Mononuclear cell (primary cell): ENCODE data around the gene PRAME. TPM values are rescaled to one million over a fixed set of nuclear protein-coding genes. Genes with fewer than 3 reads are reported as not detected.
"Not testable (repeated sequence)": the region's sequence is repeated elsewhere in the genome, so short reads cannot be mapped to it uniquely, and the experiment has no call there.

Experiments used
- H3K27me3 ChIP-seq: 2 replicates; pipeline ENCODE4 v1.6.0; 2011; ENCODE audit warnings: low read length, control low read depth; ENCODE audit not compliant: insufficient read depth
- H3K4me1 ChIP-seq: 2 replicates; pipeline ENCODE4 v1.5.1; 2011; ENCODE audit warnings: mild to moderate bottlenecking, low read length, control low read depth; ENCODE audit not compliant: insufficient read depth
- H3K4me3 ChIP-seq: 2 replicates; pipeline ENCODE4 v1.5.1; 2011; ENCODE audit warnings: mild to moderate bottlenecking, low read length, moderate library complexity
- H3K9me3 ChIP-seq: 2 replicates; pipeline ENCODE4 v1.5.1; 2011; ENCODE audit warnings: low read depth, mild to moderate bottlenecking, control low read depth, low read length
- total RNA-seq: library from RNA; depleted of rRNA; stranded (reverse); fragments of >200 nt; gene quantifications from one replicate; pipeline ENCODE4 v1.2.3, GENCODE V29; 2012

The PRAME gene, protein sequence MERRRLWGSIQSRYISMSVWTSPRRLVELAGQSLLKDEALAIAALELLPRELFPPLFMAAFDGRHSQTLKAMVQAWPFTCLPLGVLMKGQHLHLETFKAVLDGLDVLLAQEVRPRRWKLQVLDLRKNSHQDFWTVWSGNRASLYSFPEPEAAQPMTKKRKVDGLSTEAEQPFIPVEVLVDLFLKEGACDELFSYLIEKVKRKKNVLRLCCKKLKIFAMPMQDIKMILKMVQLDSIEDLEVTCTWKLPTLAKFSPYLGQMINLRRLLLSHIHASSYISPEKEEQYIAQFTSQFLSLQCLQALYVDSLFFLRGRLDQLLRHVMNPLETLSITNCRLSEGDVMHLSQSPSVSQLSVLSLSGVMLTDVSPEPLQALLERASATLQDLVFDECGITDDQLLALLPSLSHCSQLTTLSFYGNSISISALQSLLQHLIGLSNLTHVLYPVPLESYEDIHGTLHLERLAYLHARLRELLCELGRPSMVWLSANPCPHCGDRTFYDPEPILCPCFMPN
- not detected for total RNA-seq

DNA sequence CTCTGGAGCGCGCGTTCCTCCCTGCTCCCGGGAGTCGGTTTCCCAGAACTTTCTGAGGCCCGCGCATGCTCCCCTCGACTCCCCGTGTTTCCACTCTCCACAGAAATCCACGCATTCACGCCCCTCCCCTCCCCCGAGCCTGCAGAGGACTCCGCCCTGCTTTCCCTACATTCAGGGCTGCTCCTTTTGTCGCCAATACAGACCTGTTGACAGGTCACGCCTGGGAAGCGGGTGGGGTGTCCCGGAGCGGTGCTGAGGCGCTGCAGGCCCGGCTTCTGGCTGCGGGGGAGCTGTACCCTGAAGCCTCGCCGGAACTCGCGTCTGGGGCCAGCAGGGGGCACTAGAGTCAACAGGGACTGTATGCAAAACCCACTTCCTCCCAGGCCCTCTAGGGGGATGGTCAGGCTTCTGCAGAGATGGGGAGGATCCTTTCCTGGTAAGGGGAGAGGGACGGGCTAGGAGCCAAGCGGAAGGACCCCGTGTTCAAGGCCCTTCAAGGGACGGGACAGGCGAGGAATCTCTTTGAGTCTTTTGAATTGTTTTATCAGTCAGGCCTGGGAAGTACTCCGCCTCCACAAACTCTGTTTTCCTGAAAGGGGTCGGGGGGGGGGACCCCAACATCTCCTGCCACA, at the start of gene PRAME:
Gene PRAME, minus strand, starts transcription at position 294 of the 632 bp plus-strand sequence. CDS start 2,433 bp downstream, outside the sequence.
- no peaks in the 10 kb centered on the region for H3K4me1 ChIP-seq
- H3K27me3 ChIP-seq = no peaks in the 10 kb centered on the region
- no peaks in the 10 kb centered on the region for H3K9me3 ChIP-seq
- H3K4me3 ChIP-seq = no peak within 1 kb of the TSS

DNA sequence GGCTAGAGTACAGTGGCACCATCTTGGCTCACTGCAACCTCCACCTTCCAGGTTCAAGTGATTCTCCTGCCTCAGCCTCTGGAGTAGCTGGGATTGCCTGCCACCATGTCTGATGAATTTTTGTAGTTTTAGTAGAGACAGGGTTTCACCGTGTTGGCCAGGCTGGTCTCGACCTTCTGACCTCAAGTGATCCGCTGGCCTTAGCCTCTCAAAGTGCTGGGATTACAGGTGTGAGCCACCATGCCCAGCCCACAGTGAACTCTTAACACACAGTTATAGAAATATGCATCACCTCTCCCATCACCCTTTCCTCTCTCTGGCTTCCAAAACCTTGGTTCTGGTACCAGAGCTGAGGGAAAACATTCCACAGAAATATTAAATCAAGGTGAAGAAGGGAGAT, 49.0 kb upstream of the PRAME start:
- not testable (repeated sequence) for H3K27me3 ChIP-seq, H3K9me3 ChIP-seq, H3K4me3 ChIP-seq, H3K4me1 ChIP-seq

DNA sequence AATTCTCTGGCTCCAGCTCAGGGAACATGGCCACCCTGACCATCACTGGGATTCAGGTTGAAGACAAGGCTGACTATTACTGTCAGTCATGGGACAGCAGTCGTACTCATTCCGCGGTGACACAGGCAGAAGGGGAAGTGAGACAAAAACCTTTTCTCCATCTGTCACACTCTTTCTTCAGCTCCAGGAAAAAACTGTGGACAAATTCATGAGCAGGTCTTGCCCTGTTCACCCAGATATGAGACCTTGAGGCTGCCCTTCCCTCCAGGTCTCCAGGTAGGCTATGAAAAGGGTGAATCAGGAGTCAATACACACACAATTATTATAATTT, 46.0 kb upstream of the PRAME start:
- no peak overlapping the region for H3K4me3 ChIP-seq
- no peaks in the 10 kb centered on the region for H3K27me3 ChIP-seq
- H3K9me3 ChIP-seq = no peaks in the 10 kb centered on the region
- no peaks in the 10 kb centered on the region for H3K4me1 ChIP-seq

DNA sequence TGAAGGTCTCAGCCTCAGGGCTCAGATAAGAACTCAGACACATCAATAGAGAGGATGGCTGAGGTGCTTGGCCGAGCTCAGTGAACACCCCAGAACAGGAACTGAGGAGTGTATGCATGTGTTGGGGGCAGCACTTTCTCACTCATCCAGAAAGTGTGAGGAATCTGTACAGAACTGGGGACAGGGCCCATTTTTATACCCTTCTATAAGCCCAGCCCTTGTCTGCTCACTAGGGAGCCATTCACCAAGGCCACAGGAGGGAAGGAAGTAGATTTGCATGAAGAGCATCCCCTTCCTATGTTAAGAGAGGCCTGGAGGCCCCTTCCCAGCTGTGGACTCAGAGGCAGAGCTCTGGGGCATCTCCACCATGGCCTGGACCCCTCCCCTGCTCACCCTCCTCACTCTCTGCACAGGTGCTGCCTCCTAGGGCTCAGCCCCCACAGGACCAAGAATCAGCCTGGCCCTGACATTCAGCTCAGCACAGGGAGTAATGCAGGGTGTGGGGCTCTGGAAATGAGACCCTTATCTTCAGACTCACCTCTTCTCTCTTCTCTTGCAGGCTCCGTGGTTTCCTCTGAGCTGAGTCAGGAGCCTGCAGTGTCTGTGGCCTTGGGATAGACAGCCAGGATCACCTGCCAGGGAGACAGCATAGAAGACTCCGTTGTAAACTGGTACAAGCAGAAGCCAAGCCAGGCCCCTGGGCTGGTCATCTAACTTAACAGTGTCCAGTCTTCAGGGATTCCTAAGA, 45.4 kb upstream of the PRAME start:
- no peaks in the 10 kb centered on the region for H3K9me3 ChIP-seq
- H3K27me3 ChIP-seq = no peaks in the 10 kb centered on the region
- H3K4me3 ChIP-seq = no peak overlapping the region
- H3K4me1 ChIP-seq = no peaks in the 10 kb centered on the region

- no peaks in the 10 kb centered on the region for H3K27me3 ChIP-seq
These were observed 44.4 kb upstream of the PRAME start for GRCh38 chr22:22603470-22603947.

DNA sequence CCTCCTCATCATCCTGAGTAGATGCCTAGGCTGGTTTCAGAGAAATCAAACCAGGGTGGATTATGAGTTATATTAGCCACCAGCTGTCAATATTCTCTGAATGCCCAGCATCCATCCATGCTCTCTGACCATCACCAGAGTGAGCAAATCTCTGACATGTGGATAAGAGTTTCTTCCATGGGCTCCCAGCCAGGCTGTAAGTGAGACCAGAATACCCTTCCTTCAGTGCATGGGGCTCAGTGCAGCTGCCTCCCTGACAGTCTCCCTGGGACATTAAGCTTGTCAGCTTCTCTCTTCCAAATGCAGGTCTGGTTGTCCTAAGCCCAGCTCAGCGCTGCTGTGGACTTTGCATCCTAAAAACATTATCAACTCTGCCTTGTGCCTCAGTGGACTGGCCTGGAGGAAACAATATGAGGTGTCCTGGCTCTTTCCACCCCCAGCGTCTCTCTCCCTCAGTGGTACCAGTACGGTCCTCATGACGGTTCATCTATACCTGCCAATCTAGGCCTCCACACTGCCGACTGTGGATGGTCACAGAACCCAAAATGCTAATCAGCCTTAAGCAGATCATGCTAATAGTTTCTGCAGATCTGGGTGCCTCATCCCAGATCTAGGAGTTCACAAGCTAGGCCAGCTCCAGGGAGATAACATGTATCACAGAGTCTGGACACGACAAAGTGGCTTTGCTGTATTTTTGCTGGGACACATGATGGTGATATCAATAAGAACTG, 41.6 kb upstream of the PRAME start:
- Histone ChIP-seq H3K9me3 (no peaks in the 10 kb centered on the region), H3K27me3 (no peaks in the 10 kb centered on the region), H3K4me3 (no peak overlapping the region), H3K4me1 (no peaks in the 10 kb centered on the region)

More at GRCh38 chr22:22603470-22603947, 44.4 kb upstream of the PRAME start:
- H3K9me3 ChIP-seq = no peaks in the 10 kb centered on the region
- H3K4me1 ChIP-seq = no peaks in the 10 kb centered on the region
- no peak overlapping the region for H3K4me3 ChIP-seq

DNA sequence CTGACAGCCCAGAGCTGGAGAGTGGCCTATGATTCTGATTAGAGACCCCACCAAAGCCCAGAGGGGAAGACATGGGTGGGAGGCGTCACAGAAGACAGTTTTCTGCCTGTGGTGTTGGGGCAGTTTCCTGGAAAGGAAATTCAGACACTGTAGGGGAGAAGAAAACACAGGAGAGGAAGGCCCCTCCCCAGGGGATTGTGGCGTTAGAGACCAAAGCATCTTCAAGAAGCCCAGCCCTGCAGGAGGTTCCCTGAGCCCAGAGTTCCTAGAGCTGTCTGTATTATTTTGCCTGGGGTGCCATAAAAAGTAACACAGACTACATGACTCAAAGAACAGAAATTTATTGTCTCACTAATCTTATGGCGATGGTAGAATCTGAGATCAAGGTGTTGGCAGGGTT, 40.2 kb upstream of the PRAME start:
- no peaks in the 10 kb centered on the region for H3K9me3 ChIP-seq
- no peaks in the 10 kb centered on the region for H3K4me1 ChIP-seq
- H3K27me3 ChIP-seq = no peaks in the 10 kb centered on the region
- no peak overlapping the region for H3K4me3 ChIP-seq

- Histone ChIP-seq H3K27me3 (no peaks in the 10 kb centered on the region), H3K9me3 (no peaks in the 10 kb centered on the region), H3K4me1 (no peaks in the 10 kb centered on the region), H3K4me3 (no peak overlapping the region)
These were observed 39.1 kb upstream of the PRAME start for GRCh38 chr22:22598144-22598543.

DNA sequence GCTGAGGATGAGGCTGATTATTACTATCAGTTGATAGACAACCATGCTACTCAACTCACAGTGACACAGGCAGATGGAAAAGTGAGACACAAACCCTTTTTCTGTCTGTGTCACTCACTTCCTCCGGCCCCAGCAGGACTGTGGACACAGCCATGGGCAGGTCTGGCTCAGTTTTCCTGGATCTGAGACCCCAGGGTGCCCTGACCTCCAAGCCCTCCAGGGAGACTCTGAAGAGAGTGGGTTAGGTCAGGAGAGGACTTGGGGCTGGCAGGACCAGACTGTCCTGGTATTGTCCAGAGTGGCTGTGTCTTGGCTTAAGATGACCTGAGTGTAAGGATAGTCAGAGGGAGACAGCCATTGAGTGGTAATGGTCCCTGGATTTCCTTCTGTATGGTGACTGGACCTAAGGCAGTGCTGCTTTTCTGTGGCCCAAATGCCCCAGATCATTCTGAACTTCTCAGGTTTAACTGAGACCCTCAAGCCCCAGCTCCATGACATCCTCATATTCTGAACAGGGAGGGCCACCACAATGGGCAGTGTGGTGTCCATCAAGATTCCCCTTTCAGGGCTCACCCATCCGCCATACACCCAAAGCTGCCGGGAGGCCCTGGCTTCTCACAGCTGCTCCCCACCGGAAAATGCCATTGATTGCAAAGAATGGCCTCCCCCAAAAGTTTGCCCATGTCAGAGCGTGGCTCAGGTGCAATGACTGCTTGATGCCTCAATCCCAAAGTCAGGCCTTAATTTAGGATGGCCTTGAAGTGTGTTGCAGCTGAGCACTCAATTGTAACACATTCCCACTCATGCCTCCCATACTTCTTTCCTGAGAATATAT, 36.2 kb upstream of the PRAME start:
- Histone ChIP-seq H3K27me3 (no peaks in the 10 kb centered on the region), H3K4me1 (no peaks in the 10 kb centered on the region), H3K9me3 (no peaks in the 10 kb centered on the region)

DNA sequence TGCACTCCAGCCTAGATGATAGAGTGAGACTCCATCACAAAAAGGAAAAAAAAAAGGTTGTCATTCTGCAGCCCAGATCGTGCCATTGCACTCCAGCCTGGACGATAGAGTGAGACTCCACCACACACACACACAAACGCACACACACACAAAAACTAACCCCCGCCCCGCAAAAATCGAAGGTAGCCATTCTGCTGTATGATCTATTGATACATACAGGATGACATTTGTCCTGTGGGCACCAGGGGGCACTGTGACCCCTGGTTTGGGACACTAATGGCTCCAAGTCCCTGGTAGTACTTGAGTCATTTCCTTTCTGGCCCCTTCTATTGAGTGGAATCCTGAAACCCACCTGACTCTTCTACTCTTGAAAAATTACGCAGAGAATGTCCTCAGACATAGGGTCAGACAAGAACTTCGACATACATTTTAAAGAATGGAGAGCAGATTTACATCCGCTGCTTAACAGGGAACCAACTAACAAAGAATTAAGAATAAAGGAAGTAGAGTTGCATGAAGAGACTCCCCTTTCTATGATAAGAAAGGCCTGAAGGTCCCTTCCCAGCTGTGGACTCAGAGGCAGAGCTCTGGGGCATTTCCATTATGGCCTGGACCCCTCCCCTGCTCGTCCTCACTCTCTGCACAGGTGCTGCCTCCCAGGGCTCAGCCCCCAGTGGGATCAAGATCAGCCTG, 35.0 kb upstream of the PRAME start:
- H3K9me3 ChIP-seq = no peaks in the 10 kb centered on the region
- no peaks in the 10 kb centered on the region for H3K4me1 ChIP-seq
- no peak overlapping the region for H3K4me3 ChIP-seq
- no peaks in the 10 kb centered on the region for H3K27me3 ChIP-seq

More for the DNA sequence above, 36.2 kb upstream of the PRAME start:
- no peak overlapping the region for H3K4me3 ChIP-seq

- Histone ChIP-seq H3K27me3 (no peaks in the 10 kb centered on the region), H3K4me1 (no peaks in the 10 kb centered on the region), H3K9me3 (no peaks in the 10 kb centered on the region), H3K4me3 (no peak overlapping the region)
These were observed 34.2 kb upstream of the PRAME start for GRCh38 chr22:22593250-22593649.

- Histone ChIP-seq H3K4me1 (no peaks in the 10 kb centered on the region), H3K9me3 (no peaks in the 10 kb centered on the region), H3K27me3 (no peaks in the 10 kb centered on the region), H3K4me3 (no peak overlapping the region)
These were observed 32.6 kb upstream of the PRAME start for GRCh38 chr22:22591348-22592299.
